HG03175 (cell line): ENCODE data around the gene AURKAIP1.
"Not testable (repeated sequence)": the region's sequence is repeated elsewhere in the genome, so short reads cannot be mapped to it uniquely, and the experiment has no call there.

Experiments used
- ATAC-seq: cut with Tn5 transposase; IDR thresholded peaks from one replicate; pipeline ENCODE4 v1.9.1; 2021; ENCODE audit warnings: mild to moderate bottlenecking, moderate library complexity; ENCODE audit not compliant: unreplicated experiment

The AURKAIP1 gene

GRCh38 chr1:1406821-1407635 is 32.0 kb upstream of the AURKAIP1 start, which contains the start of gene MRPL20:
TSS of gene MRPL20 (minus strand) at chr1:1407293. CDS start at chr1:1407217, 76 bp downstream.
- peak; percentile 90 for ATAC-seq

DNA sequence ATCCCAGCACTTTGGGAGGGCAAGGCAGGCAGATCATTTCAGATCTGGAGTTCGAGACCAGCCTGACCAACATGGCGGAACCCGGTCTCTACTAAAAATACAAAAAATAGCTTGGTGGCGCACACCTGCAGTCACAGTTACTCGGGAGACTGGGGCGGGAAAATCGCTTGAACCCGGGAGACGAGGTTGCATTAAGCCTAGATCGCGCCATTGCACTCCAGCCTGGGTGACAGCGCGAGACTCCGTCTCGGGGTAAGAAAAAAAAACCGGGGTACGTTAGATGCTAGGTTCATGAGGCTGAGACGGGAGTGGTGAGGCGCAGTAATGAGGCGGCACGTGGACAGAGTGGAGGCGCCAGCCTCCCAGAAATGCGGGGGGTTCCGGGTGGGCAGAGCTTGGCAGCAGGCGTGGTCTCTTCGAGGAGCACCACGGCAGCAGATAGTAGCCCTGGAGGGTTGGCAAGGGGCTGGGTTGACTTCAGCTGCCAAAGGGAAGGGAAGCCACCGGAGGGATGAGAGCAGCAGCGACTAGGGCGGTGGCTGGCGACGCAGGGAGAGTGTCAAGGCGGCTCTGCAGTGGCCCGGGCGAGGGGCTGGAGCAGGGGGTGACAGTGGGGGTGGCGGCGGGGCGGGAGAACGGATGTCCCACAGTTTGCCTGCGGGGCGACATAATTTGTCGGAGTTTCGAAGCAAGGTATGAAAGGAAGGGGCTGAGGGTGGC is 31.3 kb upstream of the AURKAIP1 start:
- no peak for ATAC-seq

DNA sequence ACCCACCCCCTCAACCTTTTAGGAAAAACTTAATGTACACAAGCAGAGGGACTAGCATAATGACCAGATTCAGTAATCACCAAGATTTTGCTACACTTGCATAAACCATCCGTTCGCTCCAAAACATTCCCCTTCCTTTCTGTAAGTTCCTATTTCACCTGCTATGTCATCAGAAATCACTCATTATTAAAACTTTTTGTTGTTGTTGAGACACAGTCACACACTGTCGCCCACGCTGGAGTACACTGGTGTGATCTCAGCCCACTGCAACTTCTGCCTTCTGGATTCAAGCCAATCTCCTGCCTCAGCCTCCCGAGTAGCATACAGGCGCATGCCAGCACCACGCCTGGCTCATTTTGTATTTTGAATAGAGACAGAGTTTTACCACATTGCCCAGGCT is 28.6 kb upstream of the AURKAIP1 start:
- no peak for ATAC-seq

DNA sequence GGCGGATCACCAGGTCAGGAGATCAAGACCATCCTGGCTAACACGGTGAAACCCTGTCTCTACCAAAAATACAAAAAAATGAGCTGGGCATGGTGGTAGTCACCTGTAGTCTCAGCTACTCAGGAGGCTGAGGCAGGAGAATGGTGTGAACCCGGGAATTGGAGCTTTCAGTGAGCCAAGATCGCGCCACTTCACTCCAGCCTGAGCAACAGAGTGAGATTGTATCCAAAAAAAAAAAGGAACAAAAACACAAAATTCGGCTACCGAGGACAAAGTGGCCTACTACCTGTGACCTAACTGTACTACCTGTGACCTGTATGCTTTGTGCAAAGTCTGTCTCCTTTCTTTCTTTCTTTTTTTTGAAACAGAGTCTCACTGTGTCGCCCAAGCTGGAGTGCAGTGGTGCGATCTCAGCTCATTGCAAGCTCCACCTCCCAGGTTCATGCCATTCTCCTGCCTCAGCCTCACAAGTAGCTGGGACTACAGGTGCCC is 27.9 kb upstream of the AURKAIP1 start:
- ATAC-seq = not testable (repeated sequence)

GRCh38 chr1:1402072-1402900 is 27.3 kb upstream of the AURKAIP1 start:
- no peak for ATAC-seq

DNA sequence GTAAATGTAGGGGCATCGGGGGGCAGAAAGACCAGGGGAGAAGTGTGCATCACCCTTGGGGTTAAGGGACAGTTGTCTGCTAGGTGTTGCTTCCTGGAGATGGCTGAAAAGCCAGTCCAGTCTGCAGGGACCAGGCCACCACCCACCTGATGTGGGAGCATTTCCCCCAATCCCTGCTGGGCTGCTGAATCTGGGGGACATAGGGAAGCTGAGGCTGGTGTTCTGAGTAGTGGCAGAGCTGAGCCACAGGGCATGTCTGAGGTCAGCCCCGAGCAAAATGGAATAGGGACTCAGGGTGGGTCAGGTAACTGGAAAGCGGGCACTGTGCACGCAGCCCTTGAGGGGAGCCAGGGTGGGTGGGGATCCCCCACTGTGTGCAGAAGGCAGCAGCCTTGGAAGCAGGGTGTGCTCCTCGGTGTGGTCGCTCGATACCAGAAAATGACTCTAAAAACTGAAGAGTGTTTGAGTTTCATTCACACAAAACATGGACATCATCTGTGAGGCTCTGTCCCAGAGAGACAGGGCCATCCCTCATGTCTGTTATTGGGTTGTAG is 26.5 kb upstream of the AURKAIP1 start:
- no peak for ATAC-seq

GRCh38 chr1:1400576-1401456 is 25.8 kb upstream of the AURKAIP1 start:
- no peak for ATAC-seq

DNA sequence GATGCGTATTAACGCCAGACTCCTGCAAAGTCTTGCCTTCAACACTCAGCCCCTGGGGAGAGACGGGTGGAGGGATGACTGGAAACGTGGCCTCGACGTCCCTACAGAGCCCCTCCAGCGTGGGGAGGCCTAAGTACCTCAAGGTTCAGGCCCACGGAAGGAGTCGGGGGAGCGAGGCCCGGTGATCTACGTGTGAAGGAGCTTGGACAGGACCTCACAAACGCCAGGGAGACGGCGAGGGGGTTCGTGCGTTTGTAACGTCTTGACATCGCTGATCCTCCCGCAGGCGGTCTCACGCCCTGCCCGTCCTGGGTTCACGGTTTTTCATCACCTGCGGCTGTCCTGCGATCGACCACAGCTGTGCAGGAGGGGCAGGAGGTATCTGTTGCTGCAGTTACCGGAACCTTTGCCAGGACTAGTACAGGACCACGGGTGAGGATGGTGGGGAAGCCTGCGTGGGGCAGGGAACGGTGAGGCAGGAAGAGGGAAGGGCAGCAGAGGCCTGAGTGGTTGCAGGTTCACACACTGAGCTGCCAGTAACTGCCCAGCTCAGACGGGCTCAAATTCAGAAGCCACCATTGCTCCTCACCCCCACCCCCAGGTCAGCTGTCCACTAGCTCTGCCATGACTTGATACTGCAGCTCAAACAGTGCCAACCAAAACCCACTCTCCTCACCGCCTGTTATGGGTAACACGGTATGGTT is 25.0 kb upstream of the AURKAIP1 start:
- peak; percentile 5 for ATAC-seq

DNA sequence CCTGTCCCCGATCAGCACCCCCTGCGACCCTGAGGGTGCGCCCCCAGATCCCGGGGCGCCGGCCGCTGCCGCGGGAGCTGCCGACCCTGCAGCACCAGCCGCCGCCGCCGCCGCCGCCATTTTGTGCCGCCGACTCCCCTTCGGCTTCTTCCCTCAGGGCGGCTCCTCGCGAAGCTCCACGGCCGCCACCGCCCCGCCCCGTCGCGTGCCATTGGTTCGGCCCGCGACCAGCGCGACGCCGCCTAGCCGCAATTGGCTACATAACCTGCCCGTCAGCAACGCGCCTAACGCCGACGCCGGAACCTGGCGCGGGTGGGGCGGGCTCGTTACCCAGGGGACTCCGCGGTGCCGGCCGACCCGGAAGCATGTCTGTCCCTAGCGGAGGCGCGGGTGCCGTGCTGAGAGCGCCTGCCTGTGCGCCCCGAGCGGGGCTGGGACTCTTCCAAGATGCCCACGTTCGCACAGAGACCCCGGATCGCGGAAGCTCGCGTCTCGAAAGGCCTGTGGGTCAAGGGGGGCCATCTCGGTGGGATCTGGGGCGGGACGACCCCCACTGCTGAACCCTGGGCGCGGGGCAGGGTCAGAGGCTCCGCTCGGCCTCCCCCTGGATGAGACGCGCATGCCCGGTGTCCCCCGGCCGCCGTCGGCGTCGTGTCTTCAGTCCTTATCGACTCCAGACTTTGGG is 24.3 kb upstream of the AURKAIP1 start, which contains the start of gene CCNL2:
CCNL2 (minus strand) TSS at position 149 of the 685 bp plus-strand sequence; CDS start at position 120, 29 bp downstream.
- peak; percentile 94 for ATAC-seq

DNA sequence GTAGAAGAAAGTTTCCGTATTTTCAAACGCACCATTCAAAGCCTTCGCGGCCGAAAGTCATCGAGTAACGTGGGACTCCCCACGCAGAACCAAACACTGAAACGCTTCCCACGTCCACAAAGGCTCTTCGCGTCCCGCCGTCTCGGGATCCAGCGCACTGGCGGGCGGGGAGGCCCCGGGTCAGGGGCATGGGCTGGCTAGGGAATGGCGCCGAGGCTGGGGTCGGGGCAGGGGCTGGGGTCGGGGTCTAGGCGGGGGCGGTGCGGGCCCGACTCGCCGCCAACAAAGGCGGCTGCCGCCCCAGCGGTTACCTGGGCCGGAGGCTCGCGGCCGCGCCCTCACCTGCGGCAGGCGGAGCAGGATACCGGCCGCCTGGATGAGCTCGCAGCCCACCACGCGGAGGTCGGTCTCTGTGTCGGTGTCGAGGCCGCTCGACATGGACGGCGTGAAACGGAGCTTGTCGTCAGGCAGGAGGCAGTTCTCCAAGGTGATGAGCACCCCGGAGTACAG is 23.7 kb upstream of the AURKAIP1 start:
- ATAC-seq = peak; percentile 14

- no peak for ATAC-seq
Observed at GRCh38 chr1:1397839-1398523, 23.0 kb upstream of the AURKAIP1 start.

GRCh38 chr1:1395166-1395565 is 20.2 kb upstream of the AURKAIP1 start:
- ATAC-seq = no peak

DNA sequence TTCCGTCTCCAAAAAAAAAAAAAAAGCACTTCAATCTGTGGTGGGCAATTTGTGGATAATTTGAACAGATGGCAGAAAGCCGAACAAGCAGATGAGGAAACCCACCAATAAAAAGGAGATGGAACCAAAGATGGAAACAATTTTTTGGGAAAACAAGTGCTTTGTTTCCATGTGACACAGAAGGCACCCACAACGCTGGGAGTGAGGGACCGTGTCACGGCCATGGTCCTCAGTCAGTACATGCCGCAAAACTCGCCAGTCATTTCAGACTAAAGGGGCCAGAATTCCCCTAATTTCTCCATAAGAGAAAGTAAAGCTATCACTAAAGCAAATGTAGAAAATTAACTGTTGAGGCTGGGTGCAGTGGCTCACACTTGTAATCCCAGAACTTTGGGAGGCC is 19.1 kb upstream of the AURKAIP1 start:
- no peak for ATAC-seq

GRCh38 chr1:1393428-1393827 is 18.4 kb upstream of the AURKAIP1 start:
- ATAC-seq = no peak

GRCh38 chr1:1393014-1393413 is 18.0 kb upstream of the AURKAIP1 start:
- ATAC-seq = no peak

DNA sequence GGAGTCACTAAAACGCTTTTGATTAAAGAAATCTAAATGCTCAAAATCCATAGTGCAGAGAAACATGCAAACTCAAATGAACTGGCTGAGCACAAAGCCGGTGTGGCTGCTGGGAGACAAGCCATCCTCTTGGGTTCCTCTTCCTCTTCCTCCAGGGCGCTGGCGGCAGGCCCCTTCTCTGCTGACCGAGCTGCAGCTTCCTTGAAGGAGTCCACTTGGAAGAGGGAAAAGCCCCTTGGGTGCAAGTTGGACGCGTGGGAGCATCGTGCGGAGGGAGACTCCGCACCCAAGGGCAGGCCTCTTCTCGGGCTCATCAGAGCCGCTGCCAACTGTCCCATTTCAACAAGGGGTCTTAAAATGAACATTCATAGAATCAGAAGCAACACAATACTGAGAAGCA is 16.2 kb upstream of the AURKAIP1 start:
- ATAC-seq = no peak

- ATAC-seq = no peak
Observed at GRCh38 chr1:1390675-1391074, 15.7 kb upstream of the AURKAIP1 start.

- ATAC-seq = no peak
Observed at GRCh38 chr1:1388078-1388472, 13.1 kb upstream of the AURKAIP1 start.
